Fibroblast of pulmonary artery (primary cell): ENCODE data around the gene ZNF683.
"Not testable (repeated sequence)": the region's sequence is repeated elsewhere in the genome, so short reads cannot be mapped to it uniquely, and the experiment has no call there.

ENCODE experiments used
- DNase-seq: peaks from one replicate; pipeline ENCODE4 v3.0.0-alpha.2; 2010; ENCODE audit warnings: low read depth
- H3K4me3 ChIP-seq: replicated peaks from 2 replicates; pipeline ENCODE4 v1.5.1; 2011; ENCODE audit warnings: low read depth, mild to moderate bottlenecking, control low read depth, low read length, moderate library complexity
- CTCF ChIP-seq: IDR thresholded peaks from 2 replicates; pipeline ENCODE4 v1.5.1; 2011; ENCODE audit warnings: mild to moderate bottlenecking, control low read depth, low read length, inconsistent platforms; ENCODE audit errors: missing control alignments

ZNF683 gene

GRCh38 chr1:26372611-26373010, at the start of gene ZNF683:
TSS of gene ZNF683 (minus strand) at chr1:26372750. CDS start at chr1:26368571, 4,179 bp downstream.
- DNase-seq, H3K4me3 ChIP-seq: not testable (repeated sequence)

DNA sequence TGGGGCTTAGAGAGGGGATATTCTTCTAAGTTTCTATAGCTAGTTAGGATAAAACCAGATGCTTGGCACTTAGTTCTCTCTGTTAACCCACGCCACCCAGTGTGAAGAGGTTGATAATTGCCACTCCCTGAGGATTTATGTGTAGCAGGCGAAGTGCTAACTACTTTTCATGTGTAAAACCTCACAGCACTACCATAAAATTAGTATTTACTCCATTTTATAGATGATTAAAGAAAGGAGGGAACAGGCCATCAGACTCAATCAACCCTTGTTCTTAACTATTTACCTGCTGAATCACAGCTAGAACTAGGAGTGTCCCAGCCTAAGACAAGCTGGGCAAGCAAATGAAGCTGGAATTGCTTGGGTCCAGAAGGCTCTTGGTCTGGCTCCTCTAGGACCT, 46.9 kb upstream of the ZNF683 start:
- no peak for DNase-seq
- H3K4me3 ChIP-seq, result no peak overlapping the region
- no peak for TF ChIP-seq CTCF

DNA sequence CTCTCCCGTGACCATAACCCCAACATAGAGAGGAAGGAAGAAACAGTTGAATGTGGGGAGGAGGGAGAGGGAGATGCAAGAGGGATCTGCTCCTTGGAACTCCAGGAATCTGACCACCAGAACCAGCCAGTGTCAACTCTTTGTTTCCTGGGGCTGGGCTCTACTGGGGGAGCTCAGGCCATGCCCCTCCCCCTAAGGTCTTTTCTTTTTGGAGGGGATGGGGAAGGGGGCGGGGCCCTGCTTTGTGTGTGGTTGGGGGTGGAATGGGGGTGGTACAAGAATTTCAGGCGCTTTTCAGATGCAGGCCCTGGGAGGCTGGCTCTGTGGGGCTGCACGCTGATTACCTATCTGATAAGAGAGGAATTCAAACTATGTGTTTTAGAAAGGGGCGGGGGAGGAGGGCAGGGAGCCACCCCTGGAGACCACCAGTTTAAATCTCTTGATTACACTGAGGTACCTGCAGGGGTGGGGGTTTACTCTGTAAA, 46.4 kb upstream of the ZNF683 start:
- no peak for DNase-seq
- H3K4me3 ChIP-seq, result no peak overlapping the region
- no peak for TF ChIP-seq CTCF

DNA sequence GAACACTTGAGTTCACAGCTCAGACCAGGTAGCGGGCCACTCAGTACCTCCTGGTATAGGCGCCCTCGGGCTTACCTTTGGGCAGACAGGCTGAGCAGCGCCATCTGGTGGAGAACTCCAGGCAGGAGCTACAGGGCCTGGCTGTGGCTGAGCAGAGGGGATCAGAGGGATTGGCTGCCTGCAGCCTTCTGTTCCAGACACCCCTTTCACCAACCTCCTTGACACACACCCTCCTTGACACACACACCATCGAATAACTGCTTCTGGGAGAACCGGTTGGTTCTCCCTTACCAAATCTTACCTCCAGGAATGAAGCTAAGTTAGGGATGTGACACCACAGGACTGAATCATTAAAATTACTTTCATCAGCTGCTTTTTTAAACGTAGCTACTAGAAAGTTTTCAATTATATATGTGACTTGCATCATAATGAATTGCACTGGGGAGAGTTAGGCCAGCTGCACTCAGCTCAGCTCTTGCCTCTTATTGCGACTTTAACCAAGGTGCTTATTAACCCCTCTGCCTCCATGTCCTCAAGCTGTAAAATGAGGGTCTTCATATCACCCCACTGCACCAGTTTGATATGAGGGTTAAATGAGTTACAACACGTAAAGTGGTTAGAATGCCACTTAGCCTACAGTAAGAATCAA, 44.7 kb upstream of the ZNF683 start:
- TF ChIP-seq CTCF, result peak; percentile 94
- DNase-seq, result peak; percentile 78
- no peak overlapping the region for H3K4me3 ChIP-seq

GRCh38 chr1:26413031-26413430, 40.5 kb upstream of the ZNF683 start:
- no peak overlapping the region for H3K4me3 ChIP-seq
- DNase-seq, result no peak
- TF ChIP-seq CTCF, result no peak

DNA sequence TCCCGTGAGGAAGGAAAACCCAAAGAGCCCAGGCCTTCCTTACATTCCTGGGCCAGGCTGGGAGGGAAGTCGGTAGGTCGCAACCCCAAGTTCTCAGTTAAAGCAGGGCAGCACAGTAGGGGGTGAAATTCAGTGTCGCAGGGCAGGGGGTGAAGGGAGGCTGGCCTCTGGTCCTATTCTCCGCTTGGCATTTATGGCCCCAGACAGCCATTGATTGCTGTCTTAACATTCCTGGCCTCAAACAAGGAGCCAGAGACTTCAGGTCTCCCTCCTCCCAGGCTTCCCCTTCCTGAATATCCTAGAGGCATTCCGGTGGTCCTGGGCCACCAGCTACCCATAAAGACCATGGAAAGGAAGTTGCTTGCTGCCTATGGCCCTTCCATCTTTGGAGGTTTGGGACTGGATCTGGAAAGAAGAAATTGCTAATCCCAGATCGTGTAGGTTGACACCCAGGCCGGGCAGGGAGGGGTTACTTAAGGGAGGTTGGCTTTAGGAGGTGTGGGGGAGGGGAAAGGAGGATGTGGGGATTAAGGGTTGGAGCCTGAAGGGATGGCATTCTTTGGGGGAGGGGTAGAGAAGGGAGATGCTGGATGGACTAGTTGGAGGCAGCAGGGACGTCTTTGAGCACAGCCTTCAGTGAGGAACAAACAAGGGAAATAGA, 39.8 kb upstream of the ZNF683 start:
- no peak for TF ChIP-seq CTCF
- DNase-seq, result no peak
- no peak overlapping the region for H3K4me3 ChIP-seq

DNA sequence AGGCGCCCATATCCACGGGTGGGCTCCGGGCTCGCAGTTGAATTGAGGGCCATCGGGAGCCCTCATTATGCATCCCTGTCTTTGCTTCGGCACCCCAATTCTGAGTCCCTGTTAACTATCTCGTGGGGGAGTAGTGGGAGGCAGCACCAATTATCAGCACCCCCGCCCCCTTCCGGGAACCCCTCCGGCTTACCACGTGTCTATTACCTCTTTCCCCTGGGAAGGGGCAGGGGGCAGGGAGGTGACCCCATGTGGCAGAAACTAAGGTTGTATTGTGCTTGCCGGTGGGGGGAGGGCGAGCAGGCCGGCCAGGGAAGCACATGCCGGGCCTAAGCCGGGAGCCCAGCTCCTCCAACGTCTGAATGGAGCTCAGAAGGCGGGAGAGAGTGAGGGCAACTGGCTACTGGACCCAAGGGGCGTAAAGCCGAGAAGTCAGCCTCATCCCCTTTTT, 39.1 kb upstream of the ZNF683 start:
- H3K4me3 ChIP-seq, result no peak overlapping the region
- DNase-seq, result no peak
- no peak for TF ChIP-seq CTCF
